RPMI7951 (cell line): ENCODE data around the gene CUEDC1. TPM values are rescaled to one million over a fixed set of nuclear protein-coding genes. Genes with fewer than 3 reads are reported as not detected.
A peak's percentile ranks its signal among the peaks of the same experiment; 100 is the strongest.
"Not testable (repeated sequence)": the region's sequence is repeated elsewhere in the genome, so short reads cannot be mapped to it uniquely, and the experiment has no call there.

Source experiments
- DNase-seq: peaks from one replicate; pipeline ENCODE4 v3.0.0-alpha.2; 2012; ENCODE audit warnings: low read depth
- total RNA-seq: library from RNA; depleted of rRNA; stranded (reverse); fragments of >200 nt; shearing (Covaris generic); gene quantifications from 2 replicates; pipeline ENCODE4 v1.2.3, GENCODE V29; 2014

CUEDC1 gene
- total RNA-seq, 1 experiment from 2014 or later = 6.6 TPM

GRCh38 chr17:57984936-57985674, 29.9 kb upstream of the CUEDC1 start:
- DNase-seq = no peak

- no peak for DNase-seq
Measured at GRCh38 chr17:57984261-57984890, 29.2 kb upstream of the CUEDC1 start.

GRCh38 chr17:57983446-57983845, 28.2 kb upstream of the CUEDC1 start:
- DNase-seq = no peak

GRCh38 chr17:57982452-57983170, 27.4 kb upstream of the CUEDC1 start:
- no peak for DNase-seq

- no peak for DNase-seq
Measured at GRCh38 chr17:57980522-57980921, 25.3 kb upstream of the CUEDC1 start.

GRCh38 chr17:57979076-57979475, 23.9 kb upstream of the CUEDC1 start:
- no peak for DNase-seq

GRCh38 chr17:57976594-57976993, 21.4 kb upstream of the CUEDC1 start:
- DNase-seq = no peak

- no peak for DNase-seq
Measured at GRCh38 chr17:57975044-57975443, 19.8 kb upstream of the CUEDC1 start.

- not testable (repeated sequence) for DNase-seq
Measured at GRCh38 chr17:57974053-57974824, 19.0 kb upstream of the CUEDC1 start.

- no peak for DNase-seq
Measured at GRCh38 chr17:57972151-57972550, 16.9 kb upstream of the CUEDC1 start.

- DNase-seq = no peak
Measured at GRCh38 chr17:57971572-57971971, 16.4 kb upstream of the CUEDC1 start.

- peak; percentile 78 for DNase-seq
Measured at GRCh38 chr17:57970710-57971109, 15.5 kb upstream of the CUEDC1 start.

- DNase-seq = no peak
Measured at GRCh38 chr17:57968456-57968855, 13.2 kb upstream of the CUEDC1 start.

- DNase-seq = no peak
Measured at GRCh38 chr17:57966875-57967274, 11.7 kb upstream of the CUEDC1 start.

GRCh38 chr17:57966246-57966645, 11.0 kb upstream of the CUEDC1 start:
- no peak for DNase-seq

- DNase-seq = no peak
Measured at GRCh38 chr17:57965521-57966160, 10.4 kb upstream of the CUEDC1 start.

GRCh38 chr17:57963149-57963511, 7.9 kb upstream of the CUEDC1 start:
- DNase-seq = no peak

- no peak for DNase-seq
Measured at GRCh38 chr17:57962279-57963148, 7.3 kb upstream of the CUEDC1 start.

GRCh38 chr17:57959929-57960328, 4.7 kb upstream of the CUEDC1 start:
- no peak for DNase-seq

GRCh38 chr17:57958391-57958790, 3.2 kb upstream of the CUEDC1 start:
- DNase-seq = not testable (repeated sequence)

GRCh38 chr17:57957886-57958285, 2.7 kb upstream of the CUEDC1 start:
- no peak for DNase-seq
